ENCODE measurements around the gene BRD3OS.

- TF ChIP-seq CTCF (IDR thresholded peaks at IDR 0.05; ENCODE audit: insufficient read depth, low read depth, low read length): no peak
- no peak for TF ChIP-seq EZH2 (IDR thresholded peaks at IDR 0.05; ENCODE audit: insufficient read depth, low read length)
Observed at GRCh38 chr9:134040176-134040565, 14.9 kb downstream of the BRD3OS start.

All from astrocyte (in vitro differentiated cells and primary cell).